ENCODE results near the gene FGR.

GRCh38 chr1:27627061-27627460 lies 7.9 kb downstream of the FGR start:
- TF ChIP-seq CTCF (conservative IDR thresholded peaks at IDR 0.05) (no peak), EZH2 (IDR thresholded peaks at IDR 0.05; ENCODE audit: low read depth) (no peak)

Measured in PC-9 (cell line).